Measurements from ENCODE around the gene GEMIN4.

Gene GEMIN4

GRCh38 chr17:742147-742793 lies 9.8 kb downstream of the GEMIN4 start:
- no peak for DNase-seq (ENCODE audit: low read depth)

- no peak for DNase-seq (ENCODE audit: low read depth)
Observed at GRCh38 chr17:740240-741017, 11.6 kb downstream of the GEMIN4 start.

DNA sequence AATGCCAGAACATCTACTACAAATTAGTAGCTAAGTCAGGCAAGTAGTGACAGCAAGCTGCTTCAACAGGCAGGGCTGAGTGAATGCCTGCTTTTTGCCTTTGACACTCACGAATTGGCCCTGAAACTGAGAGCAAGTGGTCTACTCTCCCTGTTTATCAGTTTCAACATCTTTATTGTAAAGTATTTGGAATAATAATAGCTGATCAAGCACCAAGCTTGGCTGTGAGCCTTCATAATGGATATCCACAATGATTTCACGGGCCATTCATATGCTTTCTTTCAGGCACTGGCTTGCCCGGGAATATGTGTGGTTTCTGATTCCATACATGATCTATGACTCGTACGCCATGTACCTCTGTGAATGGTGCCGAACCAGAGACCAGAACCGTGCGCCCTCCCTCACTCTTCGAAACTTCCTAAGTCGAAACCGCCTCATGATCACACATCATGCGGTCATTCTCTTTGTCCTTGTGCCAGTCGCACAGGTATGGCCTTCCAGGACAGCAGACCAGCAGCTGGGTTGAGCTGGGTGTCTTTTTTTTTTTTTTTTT lies 14.4 kb downstream of the GEMIN4 start:
- DNase-seq (ENCODE audit: low read depth) = no peak

DNA sequence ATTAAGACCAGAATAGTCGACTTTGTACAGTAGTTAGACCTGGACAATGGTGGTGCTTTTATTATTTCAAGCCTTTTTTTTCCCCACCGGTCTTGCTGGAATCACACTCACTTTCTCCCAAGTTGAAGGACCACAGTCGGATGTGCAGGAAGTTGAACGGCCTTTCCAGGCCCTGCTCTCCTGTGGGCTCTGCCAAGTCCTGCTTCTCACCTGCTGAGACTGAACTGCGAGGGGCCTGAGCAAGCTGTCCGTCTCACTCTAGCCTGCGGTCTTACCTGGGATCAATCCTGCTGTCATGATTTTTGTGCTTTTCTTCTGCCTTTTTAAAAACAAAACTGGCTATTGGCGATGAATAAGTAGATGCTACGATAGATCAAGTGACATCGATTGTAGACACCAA lies 18.3 kb downstream of the GEMIN4 start:
- no peak for DNase-seq (ENCODE audit: low read depth)

GRCh38 chr17:732902-733720 lies 19.0 kb downstream of the GEMIN4 start:
- no peak for DNase-seq (ENCODE audit: low read depth)

GRCh38 chr17:732067-732901 lies 19.8 kb downstream of the GEMIN4 start, which contains the start of gene TLCD3A:
TLCD3A (plus strand) TSS chr17:732596; CDS start chr17:732648, 52 bp downstream.
- DNase-seq (ENCODE audit: low read depth) = no peak

DNA sequence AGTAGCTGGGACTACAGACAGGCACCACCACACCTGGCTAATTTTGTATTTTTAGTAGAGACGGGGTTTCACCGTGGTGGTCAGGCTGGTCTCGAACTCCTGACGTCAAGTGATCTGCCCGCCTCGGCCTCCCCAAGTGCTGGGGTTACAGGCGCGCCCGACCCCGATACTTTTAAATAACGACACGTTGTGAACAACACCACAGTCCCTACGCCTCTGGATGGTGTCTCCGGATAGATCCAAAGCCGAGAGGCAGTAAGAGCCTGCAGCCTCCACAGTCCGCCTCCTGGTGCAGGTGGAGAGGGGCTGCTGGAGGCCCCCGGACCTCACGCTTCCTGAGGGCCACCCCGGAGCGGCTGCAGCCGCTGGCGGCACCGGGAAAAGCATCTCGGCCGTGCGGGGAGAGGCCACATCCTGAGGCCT lies 20.4 kb downstream of the GEMIN4 start:
- DNase-seq (ENCODE audit: low read depth) = no peak

- DNase-seq (ENCODE audit: low read depth) = no peak
Observed at GRCh38 chr17:728911-729310, 23.2 kb downstream of the GEMIN4 start.

DNA sequence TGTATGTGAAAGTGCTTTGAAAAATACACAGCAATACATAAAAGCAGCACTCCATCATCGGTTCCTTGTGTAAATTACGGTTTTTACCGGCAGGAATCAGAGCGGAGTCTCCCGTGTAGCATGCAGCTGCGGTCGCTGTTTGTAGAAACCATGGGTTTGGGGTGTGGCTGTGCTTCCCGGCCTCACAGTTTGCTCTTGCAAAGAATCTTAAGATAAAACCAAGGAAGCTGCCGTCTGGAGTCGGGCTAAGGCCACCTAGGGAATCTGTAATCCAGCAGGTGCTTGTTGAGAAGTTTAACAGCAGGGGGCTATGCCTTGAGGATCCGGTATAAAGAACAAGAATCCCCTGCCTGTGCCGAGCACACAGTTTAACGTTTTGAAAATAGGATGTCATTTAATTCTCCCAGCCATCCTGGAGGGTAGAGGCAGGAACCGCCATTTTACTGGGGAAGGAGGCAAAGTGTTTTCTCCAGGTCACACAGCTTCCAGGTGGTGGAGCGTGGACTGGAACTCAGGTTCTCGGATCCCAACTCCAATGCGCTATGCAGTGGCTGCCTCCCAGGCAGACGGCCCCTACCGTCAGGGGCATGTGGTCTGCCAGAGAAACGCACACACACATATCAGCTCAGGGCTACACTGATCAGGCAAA lies 25.7 kb downstream of the GEMIN4 start:
- no peak for DNase-seq (ENCODE audit: low read depth)

GRCh38 chr17:725746-726145 lies 26.3 kb downstream of the GEMIN4 start:
- DNase-seq (ENCODE audit: low read depth) = no peak

DNA sequence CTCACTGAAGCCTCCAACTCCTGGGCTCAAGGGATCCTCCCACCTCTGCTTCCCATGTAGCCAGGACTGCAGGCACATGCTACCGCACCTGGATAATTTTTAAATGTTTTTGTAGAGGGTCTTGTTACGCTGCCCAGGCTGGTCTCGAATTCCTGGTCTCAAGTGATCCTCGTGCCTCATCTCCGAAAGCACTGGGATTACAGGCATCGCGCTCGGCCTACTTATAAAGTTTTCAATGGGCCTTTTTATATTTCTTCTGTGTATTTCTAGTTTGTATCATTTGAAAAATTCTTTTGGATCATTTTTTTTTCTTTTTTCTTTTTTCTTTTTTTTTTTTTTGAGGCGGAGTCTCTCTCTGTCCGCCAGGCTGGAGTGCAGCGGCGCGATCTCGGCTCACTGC lies 27.0 kb downstream of the GEMIN4 start:
- no peak for DNase-seq (ENCODE audit: low read depth)

GRCh38 chr17:721540-721937 lies 30.5 kb downstream of the GEMIN4 start:
- DNase-seq (ENCODE audit: low read depth) = no peak

GRCh38 chr17:720706-721539 lies 31.1 kb downstream of the GEMIN4 start:
- no peak for DNase-seq (ENCODE audit: low read depth)

GRCh38 chr17:718075-718474 lies 34.0 kb downstream of the GEMIN4 start:
- no peak for DNase-seq (ENCODE audit: low read depth)

- no peak for DNase-seq (ENCODE audit: low read depth)
Observed at GRCh38 chr17:708132-708531, 43.9 kb downstream of the GEMIN4 start.

GRCh38 chr17:705863-706262 lies 46.2 kb downstream of the GEMIN4 start:
- DNase-seq (ENCODE audit: low read depth) = no peak

DNA sequence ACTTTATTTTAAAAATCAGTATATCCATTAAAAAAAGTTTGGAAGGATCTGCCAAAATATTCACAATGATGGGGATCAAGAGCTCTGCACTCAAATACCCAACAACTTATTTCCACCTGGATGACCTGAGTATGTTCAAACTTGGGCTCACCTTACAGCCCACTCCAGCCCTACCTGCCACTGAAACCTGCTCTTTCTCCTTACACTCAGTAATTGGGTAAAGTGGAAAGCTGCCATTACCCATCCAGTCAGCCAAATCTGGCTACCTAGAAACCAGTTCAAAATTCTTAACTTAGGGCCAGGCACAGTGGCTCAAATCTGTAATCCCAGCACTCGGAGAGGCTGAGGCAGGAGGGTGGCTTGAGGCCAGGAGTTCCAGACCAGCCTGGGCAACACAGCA lies 47.1 kb downstream of the GEMIN4 start:
- DNase-seq (ENCODE audit: low read depth) = no peak

DNA sequence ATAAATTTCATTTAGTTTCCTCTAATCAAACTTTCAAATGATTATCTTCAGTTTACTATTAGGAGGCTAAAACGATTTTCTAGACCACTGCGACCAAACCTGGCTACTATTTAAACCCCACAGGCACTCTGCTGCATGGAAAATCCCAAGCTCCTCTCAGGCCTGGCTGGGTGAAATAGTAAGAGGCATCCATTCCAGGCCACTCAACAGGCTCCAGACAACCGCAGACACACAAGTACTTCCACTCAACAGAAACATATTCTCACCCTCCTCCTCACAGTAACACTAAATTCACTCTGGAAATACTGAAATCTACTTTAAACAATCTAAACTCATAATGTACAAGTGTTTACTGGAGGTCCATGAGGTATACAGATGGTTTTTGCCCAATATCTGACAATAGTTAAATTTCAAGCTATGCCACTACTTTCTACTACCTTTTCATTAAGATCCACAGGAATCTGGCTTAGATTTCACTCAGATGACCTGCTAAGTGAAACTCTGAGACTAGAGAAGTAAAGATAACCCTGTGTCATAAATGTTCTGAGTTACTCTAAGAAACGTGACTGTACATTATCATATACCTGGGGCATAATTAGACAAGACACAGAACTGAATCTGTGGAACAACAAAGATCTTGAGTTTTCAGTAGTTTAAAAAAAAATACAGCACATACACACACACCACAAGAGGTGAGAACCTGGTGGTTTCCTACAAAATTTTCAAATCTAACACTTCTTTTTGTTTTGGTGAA lies 47.8 kb downstream of the GEMIN4 start:
- no peak for DNase-seq (ENCODE audit: low read depth)

Measured in stimulated activated CD4-positive, alpha-beta T cell treated with anti-CD3 and anti-CD28 coated beads, Interleukin-2, amount 100 ng/mL, for 4 hours (primary cell).